Esophagus squamous epithelium (tissue), 5 donors: ENCODE measurements around the gene ICAM3. TPM values are rescaled to one million over a fixed set of nuclear protein-coding genes. Genes with fewer than 3 reads are reported as not detected.

Source experiments
- DNase-seq: peaks from one replicate; lab custom pipeline; 2025; lab: John Stamatoyannopoulos, UW
- H3K27ac ChIP-seq, 4 donors: fragments of 200-600 bp; sonication (generic); one replicate each; pipeline ENCODE4 v1.5.1; 2016 to 2019; ENCODE audit warnings: mild to moderate bottlenecking in 1 of 4
- H3K27me3 ChIP-seq, 4 donors: fragments of 200-600 bp; sonication (generic); 1 replicate in 3 of 4; 2 replicates in 1 of 4; pipeline versions ENCODE4 v1.5.1 to v1.6.0; 2017 to 2021; ENCODE audit warnings: antibody characterized with exemption in 1 of 4
- H3K36me3 ChIP-seq, 3 donors: fragments of 200-600 bp; sonication (generic); one replicate each; pipeline ENCODE4 v1.5.1; 2016 to 2019
- H3K4me1 ChIP-seq, 3 donors: fragments of 200-600 bp; sonication (generic); one replicate each; pipeline ENCODE4 v1.5.1; 2017 to 2019
- H3K4me3 ChIP-seq, 4 donors: fragments of 200-600 bp; sonication (generic); 1 replicate in 3 of 4; 2 replicates in 1 of 4; pipeline ENCODE4 v1.5.1; 2016 to 2019; ENCODE audit warnings: mild to moderate bottlenecking in 2 of 4, moderate library complexity in 1 of 4
- H3K9me3 ChIP-seq, 3 donors: fragments of 200-600 bp; sonication (generic); one replicate each; pipeline ENCODE4 v1.5.1; 2016 to 2019
- CTCF ChIP-seq, 6 experiments: fragments of 450-650 bp in 4 of 6; fragments of 200-600 bp in 2 of 6; sonication (generic) in 2 of 6; IDR thresholded peaks; one replicate each; pipeline ENCODE4 v1.5.1; 2016 to 2019; ENCODE audit warnings: antibody characterized with exemption in 6 of 6, mild to moderate bottlenecking in 4 of 6, moderate library complexity in 4 of 6
- POLR2A ChIP-seq, 4 donors: fragments of 450-650 bp; IDR thresholded peaks; one replicate each; pipeline ENCODE4 v1.6.1; 2017; ENCODE audit warnings: antibody characterized with exemption in 4 of 4, mild to moderate bottlenecking in 4 of 4, moderate library complexity in 3 of 4
- WGBS, 2 donors: methylation state at CpG; one replicate each; pipeline ENCODE4 v1.1.5; 2018; 5-methylcytosine and 5-hydroxymethylcytosine counted together
- intact Hi-C: fragments of 100-400 bp; cut with DNase I; formaldehyde crosslinking; loops from one replicate; pipeline ENCODE4 v1.15.0; 2022
- total RNA-seq, 4 donors: library from RNA; depleted of rRNA; stranded (reverse); fragments of >200 nt; gene quantifications; one replicate each; pipeline ENCODE4 v1.1.0, GENCODE V29; 2016
- donor health status: DM: yes; HTN: yes; CAD: no.

ICAM3 gene
- total RNA-seq, 4 donors from 2014 or later = 4.3 to 22.7 (median 8.0) TPM

GRCh38 chr19:10315335-10316214 lies 23.8 kb downstream of the ICAM3 start, which contains the start of gene FDX2:
TSS of gene FDX2 (minus strand) at chr19:10316015. CDS start at chr19:10315996, 19 bp downstream.
- Histone ChIP-seq H3K36me3 (peaks cover 11 to 47% (median 17%) of the 10 kb centered on the region in 3 donors), H3K4me1 (peaks cover 6 to 20% (median 13%) of the 10 kb centered on the region in 3 donors), H3K27ac (peak within 1 kb of the TSS; percentile 62 to 80 (median 74)), H3K4me3 (peak within 1 kb of the TSS; percentile 66 to 92 (median 84)), H3K27me3 (no peaks in the 10 kb centered on the region), H3K9me3 (no peaks in the 10 kb centered on the region)
- intact Hi-C loops = no loop called here
- WGBS, 2 donors = 1 to 4% methylated on average over 17 to 37 of the region's 55 CpGs
- no peak for DNase-seq
- no peak for TF ChIP-seq POLR2A (IDR thresholded peaks at IDR 0.05)
- TF ChIP-seq CTCF (IDR thresholded peaks at IDR 0.05) = peak in 1 of 6 experiments; percentile 26

- Histone ChIP-seq H3K9me3 (no peaks in the 10 kb centered on the region), H3K4me1 (peaks cover 0 to 1% (median 0%) of the 10 kb centered on the region in 3 donors), H3K27ac (no peak within 1 kb of the TSS), H3K27me3 (no peaks in the 10 kb centered on the region), H3K36me3 (peaks cover 0 to 18% (median 4%) of the 10 kb centered on the region in 3 donors), H3K4me3 (no peak within 1 kb of the TSS)
- 83 to 92% methylated on average over 8 to 12 of the region's 24 CpGs for WGBS, 2 donors
- no peak for DNase-seq
- intact Hi-C loops = no loop called here
- no peak for TF ChIP-seq POLR2A (IDR thresholded peaks at IDR 0.05)
- no peak for TF ChIP-seq CTCF (IDR thresholded peaks at IDR 0.05)
Observed at GRCh38 chr19:10309423-10309822, 30.0 kb downstream of the ICAM3 start, which contains the start of gene ZGLP1. TSS of gene ZGLP1 (minus strand) at chr19:10309815.

GRCh38 chr19:10306327-10306726 lies 33.1 kb downstream of the ICAM3 start:
- H3K27ac ChIP-seq = no peak overlapping the region
- H3K36me3 ChIP-seq = peaks cover 0 to 18% (median 4%) of the 10 kb centered on the region in 3 donors
- TF ChIP-seq CTCF (IDR thresholded peaks at IDR 0.05) (no peak), POLR2A (IDR thresholded peaks at IDR 0.05) (no peak)
- WGBS, 2 donors = 83 to 93% methylated on average over 5 of the region's 5 CpGs
- no peaks in the 10 kb centered on the region for H3K9me3 ChIP-seq
- no peaks in the 10 kb centered on the region for H3K27me3 ChIP-seq
- intact Hi-C loops = no loop called here
- no peak for DNase-seq
- H3K4me1 ChIP-seq = no peaks in the 10 kb centered on the region
- no peak overlapping the region for H3K4me3 ChIP-seq

GRCh38 chr19:10305139-10305806 lies 34.2 kb downstream of the ICAM3 start:
- peak overlapping the region in 1 of 4 donors; percentile 49 for H3K27ac ChIP-seq
- TF ChIP-seq POLR2A (IDR thresholded peaks at IDR 0.05) (no peak), CTCF (IDR thresholded peaks at IDR 0.05) (no peak)
- H3K27me3 ChIP-seq = peaks cover 0 to 10% (median 0%) of the 10 kb centered on the region in 4 donors
- H3K9me3 ChIP-seq = no peaks in the 10 kb centered on the region
- intact Hi-C loops = no loop called here
- DNase-seq = no peak
- H3K4me1 ChIP-seq = no peaks in the 10 kb centered on the region
- 66 to 79% methylated on average over 7 to 10 of the region's 17 CpGs for WGBS, 2 donors
- peaks cover 0 to 10% (median 3%) of the 10 kb centered on the region in 3 donors for H3K36me3 ChIP-seq
- H3K4me3 ChIP-seq = no peak overlapping the region
